ENCODE measurements around the gene ARHGAP24.

Gene ARHGAP24

GRCh38 chr4:85557016-85557901, 82.3 kb downstream of the ARHGAP24 start:
- TF ChIP-seq TAF1 (IDR thresholded peaks at IDR 0.05; ENCODE audit: borderline replicate concordance, insufficient read depth, low read length) (no peak), FOXP2 (optimal IDR thresholded peaks at IDR 0.05; ENCODE audit: borderline replicate concordance, extremely low read depth, extremely low read length, insufficient read depth) (no peak), SIN3A (IDR thresholded peaks at IDR 0.05; ENCODE audit: borderline replicate concordance, insufficient read depth, low read length) (no peak), REST (IDR thresholded peaks at IDR 0.05; ENCODE audit: insufficient read depth in 1 of 2, low read depth in 2 of 2, low read length in 2 of 2) (no peak), POLR2AphosphoS5 (IDR thresholded peaks at IDR 0.05; ENCODE audit: low read depth, low read length) (no peak)

GRCh38 chr4:85565761-85566480, 91.0 kb downstream of the ARHGAP24 start:
- TF ChIP-seq SIN3A (IDR thresholded peaks at IDR 0.05; ENCODE audit: borderline replicate concordance, insufficient read depth, low read length) (no peak), FOXP2 (optimal IDR thresholded peaks at IDR 0.05; ENCODE audit: borderline replicate concordance, extremely low read depth, extremely low read length, insufficient read depth) (no peak), POLR2AphosphoS5 (IDR thresholded peaks at IDR 0.05; ENCODE audit: low read depth, low read length) (no peak), REST (IDR thresholded peaks at IDR 0.05; ENCODE audit: insufficient read depth in 1 of 2, low read depth in 2 of 2, low read length in 2 of 2) (no peak)

- TF ChIP-seq FOXP2 (optimal IDR thresholded peaks at IDR 0.05; ENCODE audit: borderline replicate concordance, extremely low read depth, extremely low read length, insufficient read depth), result no peak
- no peak for TF ChIP-seq SIN3A (IDR thresholded peaks at IDR 0.05; ENCODE audit: borderline replicate concordance, insufficient read depth, low read length)
- no peak for TF ChIP-seq POLR2AphosphoS5 (IDR thresholded peaks at IDR 0.05; ENCODE audit: low read depth, low read length)
- no peak for TF ChIP-seq REST (IDR thresholded peaks at IDR 0.05; ENCODE audit: insufficient read depth in 1 of 2, low read depth in 2 of 2, low read length in 2 of 2)
- TF ChIP-seq TAF1 (IDR thresholded peaks at IDR 0.05; ENCODE audit: borderline replicate concordance, insufficient read depth, low read length), result no peak
Observed at GRCh38 chr4:85569730-85570299, 94.9 kb downstream of the ARHGAP24 start.

- no peak for TF ChIP-seq SIN3A (IDR thresholded peaks at IDR 0.05; ENCODE audit: borderline replicate concordance, insufficient read depth, low read length)
- no peak for TF ChIP-seq FOXP2 (optimal IDR thresholded peaks at IDR 0.05; ENCODE audit: borderline replicate concordance, extremely low read depth, extremely low read length, insufficient read depth)
- no peak for TF ChIP-seq TAF1 (IDR thresholded peaks at IDR 0.05; ENCODE audit: borderline replicate concordance, insufficient read depth, low read length)
- no peak for TF ChIP-seq REST (IDR thresholded peaks at IDR 0.05; ENCODE audit: insufficient read depth in 1 of 2, low read depth in 2 of 2, low read length in 2 of 2)
- TF ChIP-seq POLR2AphosphoS5 (IDR thresholded peaks at IDR 0.05; ENCODE audit: low read depth, low read length), result no peak
Observed at GRCh38 chr4:85570388-85570787, 95.4 kb downstream of the ARHGAP24 start.
